Measurements from ENCODE around the gene CFD.
"Not testable (repeated sequence)": the region's sequence is repeated elsewhere in the genome, so short reads cannot be mapped to it uniquely, and the experiment has no call there.

The CFD gene

DNA sequence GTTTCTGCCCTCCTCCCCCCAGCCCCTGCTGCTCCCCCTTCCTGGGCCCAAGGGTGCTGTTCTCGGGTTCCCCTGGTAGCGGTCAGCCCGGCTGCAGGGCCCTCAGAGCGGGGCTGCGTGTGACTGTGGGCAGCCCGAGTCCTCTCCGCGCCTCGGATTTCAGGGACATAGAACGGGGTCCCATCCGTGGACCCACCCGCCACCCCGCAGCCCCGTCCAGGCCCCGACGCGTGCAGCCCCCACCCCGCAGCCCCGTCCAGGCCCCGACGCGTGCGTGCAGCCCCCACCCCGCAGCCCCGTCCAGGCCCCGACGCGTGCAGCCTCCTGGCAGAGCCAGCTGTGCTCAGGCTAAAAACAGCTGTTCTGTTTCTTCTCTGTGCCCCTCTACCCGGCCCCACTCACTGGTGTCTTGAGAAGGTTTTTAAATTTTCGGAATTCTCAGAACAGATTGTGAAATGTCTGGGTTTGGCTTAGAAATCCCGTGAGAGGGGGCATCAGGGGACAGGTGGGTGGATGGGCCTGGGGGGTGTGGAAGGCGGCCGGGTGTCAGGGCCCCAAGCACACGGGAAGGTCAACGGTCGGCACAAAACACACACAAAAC, 24.2 kb upstream of the CFD start:
- TF ChIP-seq, protein P1, sequence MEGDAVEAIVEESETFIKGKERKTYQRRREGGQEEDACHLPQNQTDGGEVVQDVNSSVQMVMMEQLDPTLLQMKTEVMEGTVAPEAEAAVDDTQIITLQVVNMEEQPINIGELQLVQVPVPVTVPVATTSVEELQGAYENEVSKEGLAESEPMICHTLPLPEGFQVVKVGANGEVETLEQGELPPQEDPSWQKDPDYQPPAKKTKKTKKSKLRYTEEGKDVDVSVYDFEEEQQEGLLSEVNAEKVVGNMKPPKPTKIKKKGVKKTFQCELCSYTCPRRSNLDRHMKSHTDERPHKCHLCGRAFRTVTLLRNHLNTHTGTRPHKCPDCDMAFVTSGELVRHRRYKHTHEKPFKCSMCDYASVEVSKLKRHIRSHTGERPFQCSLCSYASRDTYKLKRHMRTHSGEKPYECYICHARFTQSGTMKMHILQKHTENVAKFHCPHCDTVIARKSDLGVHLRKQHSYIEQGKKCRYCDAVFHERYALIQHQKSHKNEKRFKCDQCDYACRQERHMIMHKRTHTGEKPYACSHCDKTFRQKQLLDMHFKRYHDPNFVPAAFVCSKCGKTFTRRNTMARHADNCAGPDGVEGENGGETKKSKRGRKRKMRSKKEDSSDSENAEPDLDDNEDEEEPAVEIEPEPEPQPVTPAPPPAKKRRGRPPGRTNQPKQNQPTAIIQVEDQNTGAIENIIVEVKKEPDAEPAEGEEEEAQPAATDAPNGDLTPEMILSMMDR (IDR thresholded peaks at IDR 0.05; ENCODE audit: extremely low read depth, insufficient read depth, missing control alignments): no peak

DNA sequence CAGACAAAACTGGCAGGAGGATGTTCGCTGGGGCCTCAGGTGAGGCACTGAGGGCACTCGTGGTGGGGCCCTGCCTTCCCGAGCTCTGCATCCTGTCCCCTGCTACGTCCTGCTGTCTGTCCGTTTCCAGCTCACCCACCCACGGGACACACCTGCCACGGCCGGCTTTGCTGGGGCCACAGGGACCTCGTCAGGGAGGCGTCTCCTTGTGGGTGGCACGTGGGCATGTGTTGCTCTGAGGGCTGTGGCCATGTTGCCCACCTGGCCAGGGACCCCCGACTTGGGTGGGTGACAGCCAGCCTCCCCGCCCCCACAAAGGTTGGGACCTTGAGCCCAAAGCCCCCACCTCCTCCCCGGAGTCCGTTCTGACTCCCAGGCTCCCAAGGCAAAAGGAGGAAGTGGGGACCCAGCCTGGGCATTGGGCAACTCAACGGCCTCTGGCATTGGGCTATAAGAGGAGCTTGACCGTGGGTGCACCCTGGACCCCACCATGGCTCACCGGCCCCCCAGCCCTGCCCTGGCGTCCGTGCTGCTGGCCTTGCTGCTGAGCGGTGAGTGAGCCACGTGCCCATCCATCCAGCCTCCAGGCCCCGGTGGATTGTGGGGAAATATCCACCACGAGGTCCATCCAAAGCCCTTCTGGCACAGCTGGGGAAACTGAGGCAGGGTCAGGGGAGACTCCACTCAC, 18.8 kb upstream of the CFD start, which contains the start of gene PRTN3:
Gene PRTN3 (plus strand): TSS at position 481 of the 688 bp plus-strand sequence. CDS start 10 bp downstream, at position 491.
- DNase-seq (ENCODE audit: low spot score): no peak
- TF ChIP-seq, protein P1 (IDR thresholded peaks at IDR 0.05; ENCODE audit: extremely low read depth, insufficient read depth, missing control alignments): no peak
- in situ Hi-C loops (cut with MboI; ENCODE audit: low pct_unique_long_range_greater_than_20kb, low sequenced_read_pairs, unreplicated experiment): no loop called here

More for the DNA sequence above, 24.2 kb upstream of the CFD start:
- DNase-seq (ENCODE audit: low spot score): no peak
- in situ Hi-C loops (cut with MboI; ENCODE audit: low pct_unique_long_range_greater_than_20kb, low sequenced_read_pairs, unreplicated experiment): no loop called here

DNA sequence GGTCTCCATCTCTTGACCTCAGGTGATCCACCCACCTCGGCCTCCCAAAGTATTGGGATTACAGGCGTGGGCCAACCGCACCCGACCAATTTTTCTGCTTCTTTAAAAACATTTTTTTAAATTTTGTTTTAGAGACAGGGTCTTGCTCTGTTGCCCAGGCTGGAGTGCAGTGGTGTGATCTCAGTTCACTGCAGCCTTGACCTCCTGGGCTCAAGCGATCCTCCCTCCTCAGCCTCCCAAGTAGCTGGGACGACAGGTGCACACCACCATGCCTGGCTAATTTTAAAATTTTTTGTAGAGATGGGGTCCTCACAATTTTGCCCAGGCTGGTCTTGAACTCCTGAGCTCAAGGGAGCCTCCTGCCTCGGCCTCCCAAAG, 16.7 kb upstream of the CFD start:
- DNase-seq (ENCODE audit: low spot score); in situ Hi-C loops (cut with MboI; ENCODE audit: low pct_unique_long_range_greater_than_20kb, low sequenced_read_pairs, unreplicated experiment): not testable (repeated sequence)

DNA sequence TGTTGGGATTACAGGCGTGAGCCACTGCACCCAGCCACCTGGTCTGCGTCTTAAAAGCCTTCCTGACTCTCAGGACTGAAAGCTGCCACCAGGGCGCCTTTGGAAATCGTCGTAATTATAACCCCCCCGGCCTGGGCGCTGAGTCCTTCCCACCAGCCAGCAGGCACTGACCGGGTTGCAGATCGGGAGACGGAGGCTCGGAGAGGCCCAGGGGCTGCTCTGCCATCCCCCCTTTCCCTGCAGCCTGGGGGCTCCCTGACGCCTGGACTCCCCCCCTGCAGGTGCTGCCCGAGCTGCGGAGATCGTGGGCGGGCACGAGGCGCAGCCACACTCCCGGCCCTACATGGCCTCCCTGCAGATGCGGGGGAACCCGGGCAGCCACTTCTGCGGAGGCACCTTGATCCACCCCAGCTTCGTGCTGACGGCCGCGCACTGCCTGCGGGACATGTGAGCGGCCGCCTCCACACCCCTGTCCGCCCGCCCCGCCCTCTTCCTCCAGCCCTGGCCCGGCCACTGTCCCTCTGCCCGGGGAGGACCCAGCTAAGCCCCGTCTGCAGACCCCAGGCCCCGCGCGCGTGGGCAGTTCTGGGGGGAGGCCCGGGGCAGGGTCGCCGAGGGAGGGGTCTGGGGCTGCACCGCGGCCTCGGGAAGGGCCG, 16.2 kb upstream of the CFD start:
- TF ChIP-seq, protein P1 (IDR thresholded peaks at IDR 0.05; ENCODE audit: extremely low read depth, insufficient read depth, missing control alignments): no peak
- in situ Hi-C loops (cut with MboI; ENCODE audit: low pct_unique_long_range_greater_than_20kb, low sequenced_read_pairs, unreplicated experiment): no loop called here
- DNase-seq (ENCODE audit: low spot score): no peak

DNA sequence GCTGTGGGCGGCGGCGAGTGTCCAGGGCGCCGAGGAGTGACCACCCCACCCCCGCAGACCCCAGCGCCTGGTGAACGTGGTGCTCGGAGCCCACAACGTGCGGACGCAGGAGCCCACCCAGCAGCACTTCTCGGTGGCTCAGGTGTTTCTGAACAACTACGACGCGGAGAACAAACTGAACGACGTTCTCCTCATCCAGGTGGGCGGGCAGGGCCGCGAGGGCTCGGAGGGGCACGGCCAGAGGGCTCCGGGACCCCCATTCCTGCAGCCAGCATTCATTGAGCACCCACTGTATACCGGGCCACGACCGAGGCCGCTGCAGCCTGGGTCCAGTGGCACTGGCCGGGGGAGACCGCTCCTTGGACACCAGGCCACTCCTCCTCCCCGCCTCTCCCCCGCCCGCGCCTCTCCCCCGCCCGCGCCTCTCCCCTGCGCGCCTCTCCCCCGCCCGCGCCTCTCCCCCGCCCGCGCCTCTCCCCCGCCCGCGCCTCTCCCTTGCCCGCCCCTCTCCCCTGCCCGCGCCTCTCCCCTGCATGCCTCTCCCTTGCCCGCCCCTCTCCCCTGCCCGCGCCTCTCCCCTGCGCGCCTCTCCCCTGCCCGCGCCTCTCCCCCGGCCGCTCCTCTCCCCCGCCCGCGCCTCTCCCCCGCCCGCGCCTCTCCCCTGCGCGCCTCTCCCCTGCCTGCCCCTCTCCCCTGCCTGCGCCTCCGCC, 15.5 kb upstream of the CFD start:
- TF ChIP-seq, protein P1 (IDR thresholded peaks at IDR 0.05; ENCODE audit: extremely low read depth, insufficient read depth, missing control alignments): no peak
- DNase-seq (ENCODE audit: low spot score): no peak
- in situ Hi-C loops (cut with MboI; ENCODE audit: low pct_unique_long_range_greater_than_20kb, low sequenced_read_pairs, unreplicated experiment): no loop called here

DNA sequence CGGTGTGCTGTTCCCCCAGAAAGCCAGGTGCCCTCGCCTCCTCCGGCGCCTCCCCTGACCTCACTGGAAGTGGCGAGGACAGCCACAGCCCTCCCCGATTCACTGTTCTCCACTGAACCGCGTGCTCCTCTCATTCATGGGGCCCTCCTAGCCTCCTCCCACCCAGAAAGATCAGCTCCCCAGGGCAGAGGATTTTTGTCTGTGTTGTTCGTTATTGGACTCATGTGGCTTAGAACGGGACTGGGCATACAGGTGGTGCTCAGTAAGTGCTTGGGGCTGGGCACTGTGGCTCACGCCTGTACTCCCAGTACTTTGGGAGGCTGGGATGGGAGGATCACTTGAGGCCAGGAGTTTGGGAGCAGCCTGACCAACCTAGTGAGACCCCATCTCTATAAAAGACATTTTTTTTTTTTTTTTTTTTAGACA, 14.9 kb upstream of the CFD start:
- in situ Hi-C loops (cut with MboI; ENCODE audit: low pct_unique_long_range_greater_than_20kb, low sequenced_read_pairs, unreplicated experiment): no loop called here
- TF ChIP-seq, protein P1 (IDR thresholded peaks at IDR 0.05; ENCODE audit: extremely low read depth, insufficient read depth, missing control alignments): no peak
- no peak for DNase-seq (ENCODE audit: low spot score)
